ENCODE data around the gene FAM83G. TPM values are rescaled to one million over a fixed set of nuclear protein-coding genes. Genes with fewer than 3 reads are reported as not detected.
"Not testable (repeated sequence)": the region's sequence is repeated elsewhere in the genome, so short reads cannot be mapped to it uniquely, and the experiment has no call there.

FAM83G gene, protein sequence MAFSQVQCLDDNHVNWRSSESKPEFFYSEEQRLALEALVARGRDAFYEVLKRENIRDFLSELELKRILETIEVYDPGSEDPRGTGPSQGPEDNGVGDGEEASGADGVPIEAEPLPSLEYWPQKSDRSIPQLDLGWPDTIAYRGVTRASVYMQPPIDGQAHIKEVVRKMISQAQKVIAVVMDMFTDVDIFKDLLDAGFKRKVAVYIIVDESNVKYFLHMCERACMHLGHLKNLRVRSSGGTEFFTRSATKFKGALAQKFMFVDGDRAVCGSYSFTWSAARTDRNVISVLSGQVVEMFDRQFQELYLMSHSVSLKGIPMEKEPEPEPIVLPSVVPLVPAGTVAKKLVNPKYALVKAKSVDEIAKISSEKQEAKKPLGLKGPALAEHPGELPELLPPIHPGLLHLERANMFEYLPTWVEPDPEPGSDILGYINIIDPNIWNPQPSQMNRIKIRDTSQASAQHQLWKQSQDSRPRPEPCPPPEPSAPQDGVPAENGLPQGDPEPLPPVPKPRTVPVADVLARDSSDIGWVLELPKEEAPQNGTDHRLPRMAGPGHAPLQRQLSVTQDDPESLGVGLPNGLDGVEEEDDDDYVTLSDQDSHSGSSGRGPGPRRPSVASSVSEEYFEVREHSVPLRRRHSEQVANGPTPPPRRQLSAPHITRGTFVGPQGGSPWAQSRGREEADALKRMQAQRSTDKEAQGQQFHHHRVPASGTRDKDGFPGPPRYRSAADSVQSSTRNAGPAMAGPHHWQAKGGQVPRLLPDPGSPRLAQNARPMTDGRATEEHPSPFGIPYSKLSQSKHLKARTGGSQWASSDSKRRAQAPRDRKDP
- 10 to 100 TPM; 10.1 to 41.7 (median 21.5) TPM for total RNA-seq
- long read RNA-seq, partial matches to known transcripts: 0 of 2 reads
- long read RNA-seq, other reads (novel, unspliced or antisense): 2 of 2 reads

DNA sequence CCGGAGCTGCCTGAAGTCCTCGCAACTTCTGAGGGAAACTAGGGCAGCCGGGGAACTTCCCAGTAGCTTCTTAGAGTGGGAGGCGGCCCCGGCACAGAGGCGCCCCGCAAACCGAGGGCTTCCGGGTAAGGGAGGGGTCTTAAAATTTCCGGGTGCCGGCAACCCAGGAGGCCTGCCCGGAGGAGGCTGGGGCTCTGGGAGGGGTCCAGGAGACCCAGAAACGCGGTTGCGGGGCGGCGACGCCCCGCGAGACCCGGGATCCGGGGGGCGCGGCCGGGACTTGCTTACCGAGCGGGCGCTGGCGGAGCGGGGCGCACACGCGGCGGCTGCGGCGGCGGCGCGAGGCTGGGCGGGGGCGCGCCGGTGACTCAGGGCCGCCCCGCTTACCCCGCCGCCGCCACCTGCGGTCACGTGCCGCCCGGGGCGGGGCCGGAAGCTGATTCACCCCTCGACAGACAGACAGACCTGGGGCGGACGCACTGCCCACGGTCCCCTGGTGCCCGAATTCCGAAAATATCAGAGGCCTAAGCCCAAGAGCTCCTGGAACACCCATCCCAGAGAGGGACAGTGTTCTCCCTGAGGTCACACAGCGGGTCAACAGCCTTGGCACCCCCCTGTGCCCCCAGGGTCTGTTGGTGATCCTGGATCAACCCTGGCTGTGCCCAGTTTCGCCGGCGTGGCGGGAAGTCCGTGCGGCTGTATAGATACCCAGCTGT, at the start of gene FAM83G:
TSS of gene FAM83G (minus strand) at position 344 of the 716 bp plus-strand sequence. CDS start 723 bp downstream, outside the sequence.
- Histone ChIP-seq H3K36me3 (no peaks in the 10 kb centered on the region), H3K27me3 (no peaks in the 10 kb centered on the region), H3K4me1 (peaks cover 0 to 48% (median 11%) of the 10 kb centered on the region in 4 donors), H3K9me3 (no peaks in the 10 kb centered on the region), H3K27ac (peak within 1 kb of the TSS; percentile 70 to 79 (median 79)), H3K4me3 (peak within 1 kb of the TSS; percentile 63 to 76 (median 70))
- ATAC-seq (peak; percentile 71 to 79 (median 75)), DNase-seq (peak; percentile 84 to 92 (median 89))
- intact Hi-C loops (cut with DNase I): no loop called here
- TF ChIP-seq POLR2A (IDR thresholded peaks at IDR 0.05): peak; percentile 95
- TF ChIP-seq, protein P1, sequence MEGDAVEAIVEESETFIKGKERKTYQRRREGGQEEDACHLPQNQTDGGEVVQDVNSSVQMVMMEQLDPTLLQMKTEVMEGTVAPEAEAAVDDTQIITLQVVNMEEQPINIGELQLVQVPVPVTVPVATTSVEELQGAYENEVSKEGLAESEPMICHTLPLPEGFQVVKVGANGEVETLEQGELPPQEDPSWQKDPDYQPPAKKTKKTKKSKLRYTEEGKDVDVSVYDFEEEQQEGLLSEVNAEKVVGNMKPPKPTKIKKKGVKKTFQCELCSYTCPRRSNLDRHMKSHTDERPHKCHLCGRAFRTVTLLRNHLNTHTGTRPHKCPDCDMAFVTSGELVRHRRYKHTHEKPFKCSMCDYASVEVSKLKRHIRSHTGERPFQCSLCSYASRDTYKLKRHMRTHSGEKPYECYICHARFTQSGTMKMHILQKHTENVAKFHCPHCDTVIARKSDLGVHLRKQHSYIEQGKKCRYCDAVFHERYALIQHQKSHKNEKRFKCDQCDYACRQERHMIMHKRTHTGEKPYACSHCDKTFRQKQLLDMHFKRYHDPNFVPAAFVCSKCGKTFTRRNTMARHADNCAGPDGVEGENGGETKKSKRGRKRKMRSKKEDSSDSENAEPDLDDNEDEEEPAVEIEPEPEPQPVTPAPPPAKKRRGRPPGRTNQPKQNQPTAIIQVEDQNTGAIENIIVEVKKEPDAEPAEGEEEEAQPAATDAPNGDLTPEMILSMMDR (IDR thresholded peaks at IDR 0.05): no peak
- 0% methylated on average over 8 of the region's 67 CpGs for WGBS (ENCODE audit: insufficient coverage, low coverage, low lambda C conversion rate, missing lambda C conversion rate)

DNA sequence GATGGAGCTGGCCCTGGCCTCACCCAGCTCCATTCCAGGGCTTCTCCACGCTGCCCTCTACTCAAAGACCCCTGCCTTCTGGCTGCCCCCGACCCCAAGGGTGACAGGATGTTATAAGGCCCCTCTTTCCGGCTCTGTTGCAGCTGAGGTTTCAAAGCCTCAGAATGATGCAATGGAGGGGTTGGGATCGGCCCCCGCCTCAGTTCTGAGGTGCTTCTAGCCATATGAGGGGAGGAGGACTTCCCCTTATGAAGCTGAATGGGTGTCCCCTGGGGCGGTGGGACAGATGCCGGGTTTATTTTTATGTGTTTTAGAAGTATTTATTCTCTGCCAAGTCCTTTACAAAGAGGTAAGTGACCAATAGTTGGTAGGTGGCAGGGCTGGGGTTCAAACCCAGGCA, 44.3 kb upstream of the FAM83G start:
- intact Hi-C loops (cut with DNase I); H3K4me1 ChIP-seq; H3K36me3 ChIP-seq; H3K9me3 ChIP-seq; H3K4me3 ChIP-seq; ATAC-seq; H3K27ac ChIP-seq; H3K27me3 ChIP-seq; DNase-seq: not testable (repeated sequence)
- WGBS (ENCODE audit: insufficient coverage, low coverage, low lambda C conversion rate, missing lambda C conversion rate): no CpG with 5 or more reads among the region's 7 CpGs

DNA sequence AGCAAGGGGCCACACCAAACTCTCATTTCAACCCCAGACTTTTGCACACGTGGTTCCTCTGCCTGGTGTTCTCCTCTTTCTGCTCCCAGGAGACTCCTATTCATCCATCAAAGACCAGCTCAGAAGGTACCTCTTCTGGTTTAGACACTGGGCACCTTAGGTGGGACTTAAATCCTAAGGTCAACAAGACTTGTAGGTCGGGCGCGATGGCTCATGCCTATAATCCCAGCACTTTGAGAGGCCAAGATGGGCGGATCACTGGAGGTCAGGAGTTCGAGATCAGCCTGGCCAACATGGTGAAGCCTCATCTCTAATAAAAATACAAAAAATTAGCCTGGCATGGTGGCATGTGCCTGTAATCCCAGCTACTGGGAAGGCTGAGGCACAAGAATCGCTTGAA, 42.9 kb upstream of the FAM83G start:
- H3K36me3 ChIP-seq; DNase-seq; H3K27ac ChIP-seq; H3K4me3 ChIP-seq; H3K27me3 ChIP-seq; H3K9me3 ChIP-seq; H3K4me1 ChIP-seq; intact Hi-C loops (cut with DNase I); ATAC-seq: not testable (repeated sequence)
- 95% methylated on average over 4 of the region's 7 CpGs for WGBS (ENCODE audit: insufficient coverage, low coverage, low lambda C conversion rate, missing lambda C conversion rate)

DNA sequence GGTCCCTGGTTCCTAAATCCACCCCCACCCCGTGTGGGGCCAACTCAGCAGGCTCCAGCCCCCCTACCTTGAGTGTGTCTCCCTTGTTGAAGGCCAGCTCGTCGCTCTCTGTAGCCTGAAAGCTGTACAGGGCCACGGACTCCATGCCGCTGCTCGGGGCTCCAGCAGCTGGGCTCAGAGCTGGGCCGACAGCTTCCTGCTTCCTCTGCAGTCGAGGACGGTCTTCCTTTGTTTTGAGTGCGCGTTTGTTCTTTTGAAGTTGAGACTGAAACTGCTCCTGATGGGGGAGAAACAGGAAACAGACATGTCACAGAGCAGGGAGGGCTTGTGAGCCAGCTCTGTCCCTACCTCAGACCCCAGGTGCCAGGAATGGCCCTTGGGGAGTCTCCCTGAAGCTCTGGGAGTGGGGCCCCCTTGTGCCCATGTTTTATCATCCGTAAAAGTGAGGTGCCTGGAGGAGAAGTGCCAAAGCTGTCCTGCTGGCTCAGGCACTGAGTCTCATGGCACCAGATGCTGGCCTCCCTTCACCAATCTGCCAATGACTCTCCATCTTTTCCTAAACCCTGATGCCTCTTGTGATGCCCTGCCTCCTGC, 42.3 kb upstream of the FAM83G start, which contains the start of gene GRAP:
TSS of gene GRAP (minus strand) at position 176 of the 594 bp plus-strand sequence. CDS start at position 145, 31 bp downstream.
- peak; percentile 49 to 57 (median 54) for ATAC-seq
- H3K36me3 ChIP-seq: not testable (repeated sequence)

DNA sequence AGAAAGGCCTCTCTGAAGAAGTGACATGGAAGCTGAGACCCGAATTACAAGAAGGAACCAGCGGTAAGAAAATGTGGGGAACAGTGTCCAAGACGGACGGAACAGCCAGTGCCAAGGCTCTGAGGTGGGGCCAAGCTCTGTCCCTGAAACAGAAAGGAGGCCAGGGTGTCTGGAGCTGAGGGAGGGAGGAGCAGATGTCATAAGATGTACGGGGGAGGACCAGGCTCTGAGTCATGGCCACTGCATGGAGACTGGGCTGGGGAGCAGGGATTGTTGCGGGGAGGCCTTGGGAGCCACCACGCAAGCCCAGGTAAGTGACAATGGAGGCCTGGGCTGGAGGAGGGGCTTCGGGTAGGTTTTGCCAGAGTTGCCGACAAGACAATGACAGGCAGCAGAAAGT, 40.1 kb upstream of the FAM83G start:
- ATAC-seq: peak in 3 of 4 donors; percentile 20 to 52 (median 43)
- intact Hi-C loops (cut with DNase I); H3K27me3 ChIP-seq; H3K9me3 ChIP-seq; DNase-seq; H3K27ac ChIP-seq; H3K4me1 ChIP-seq; H3K4me3 ChIP-seq; H3K36me3 ChIP-seq: not testable (repeated sequence)
- no CpG with 5 or more reads among the region's 9 CpGs for WGBS (ENCODE audit: insufficient coverage, low coverage, low lambda C conversion rate, missing lambda C conversion rate)

More for the DNA sequence above, 42.3 kb upstream of the FAM83G start, which contains the start of gene GRAP:
- H3K4me3 ChIP-seq; H3K27ac ChIP-seq; H3K9me3 ChIP-seq; DNase-seq; intact Hi-C loops (cut with DNase I); H3K27me3 ChIP-seq; H3K4me1 ChIP-seq: not testable (repeated sequence)
- WGBS (ENCODE audit: insufficient coverage, low coverage, low lambda C conversion rate, missing lambda C conversion rate): no CpG with 5 or more reads among the region's 12 CpGs

DNA sequence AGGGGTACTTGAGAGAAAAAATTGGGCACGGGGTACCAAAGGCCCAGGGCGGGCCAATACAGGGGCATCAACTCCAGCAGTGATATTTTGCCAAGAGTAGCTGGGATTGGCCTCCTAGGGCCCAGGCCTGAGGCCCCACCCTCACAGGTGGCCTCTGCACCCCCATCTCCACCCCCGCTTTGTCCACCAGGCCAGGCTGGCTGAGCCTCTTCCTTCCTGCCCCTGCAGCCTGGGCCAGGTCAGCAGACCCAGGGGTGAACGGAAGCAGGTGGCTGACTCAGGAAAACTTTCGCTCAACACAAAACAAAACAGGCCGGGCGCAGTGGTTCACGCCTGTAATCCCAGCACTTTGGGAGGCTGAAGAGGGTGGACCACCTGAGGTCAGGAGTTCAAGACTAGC, 38.5 kb upstream of the FAM83G start:
- ATAC-seq: peak; percentile 46 to 56 (median 52)
- H3K4me1 ChIP-seq; H3K27me3 ChIP-seq; DNase-seq; H3K27ac ChIP-seq; intact Hi-C loops (cut with DNase I); H3K4me3 ChIP-seq; H3K9me3 ChIP-seq; H3K36me3 ChIP-seq: not testable (repeated sequence)
- no CpG with 5 or more reads among the region's 8 CpGs for WGBS (ENCODE audit: insufficient coverage, low coverage, low lambda C conversion rate, missing lambda C conversion rate)

DNA sequence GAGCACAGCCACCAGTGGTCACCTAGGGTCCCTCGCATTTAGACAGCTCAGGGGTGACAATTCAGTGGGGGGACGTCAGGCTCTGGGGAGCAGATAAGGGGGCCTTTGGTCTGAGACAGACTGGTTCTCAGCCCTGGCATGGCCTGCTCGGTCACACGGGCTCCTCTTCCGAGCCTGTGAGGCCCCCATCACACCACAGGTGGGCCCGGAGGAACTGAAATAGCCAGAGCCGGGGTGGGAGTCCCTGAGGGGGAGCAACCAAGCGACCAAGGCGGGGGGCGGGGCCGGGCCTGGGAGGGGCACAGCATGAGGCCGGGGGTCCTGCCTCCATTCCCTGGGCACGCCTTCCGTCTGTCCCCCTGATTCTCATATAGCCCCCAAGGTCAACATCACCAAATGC, 37.8 kb upstream of the FAM83G start:
- H3K9me3 ChIP-seq; DNase-seq; H3K4me1 ChIP-seq; H3K36me3 ChIP-seq; H3K27me3 ChIP-seq; H3K4me3 ChIP-seq; ATAC-seq; H3K27ac ChIP-seq; intact Hi-C loops (cut with DNase I): not testable (repeated sequence)
- no CpG with 5 or more reads among the region's 14 CpGs for WGBS (ENCODE audit: insufficient coverage, low coverage, low lambda C conversion rate, missing lambda C conversion rate)

DNA sequence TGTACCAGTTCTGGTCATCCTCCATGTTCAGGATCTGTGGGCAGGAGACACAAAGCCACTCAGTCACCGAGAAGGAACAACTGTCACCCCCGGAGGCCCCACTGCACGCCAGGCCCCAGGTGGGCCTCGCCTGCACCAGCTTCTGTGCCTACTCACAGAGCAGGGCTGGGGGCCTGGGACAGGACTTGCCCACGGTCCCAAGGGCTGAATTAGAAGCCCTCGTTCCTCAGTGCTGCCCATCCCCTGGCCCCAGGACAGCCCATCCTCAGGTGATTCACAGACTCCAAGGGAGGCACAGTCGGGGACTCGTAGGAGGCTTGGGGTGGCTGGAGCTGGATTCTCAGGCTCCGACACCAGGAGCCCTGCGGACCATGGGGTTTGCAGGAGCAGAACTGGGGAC, 37.3 kb upstream of the FAM83G start:
- H3K36me3 ChIP-seq; intact Hi-C loops (cut with DNase I); H3K9me3 ChIP-seq; H3K27me3 ChIP-seq; ATAC-seq; H3K4me1 ChIP-seq; H3K27ac ChIP-seq; H3K4me3 ChIP-seq; DNase-seq: not testable (repeated sequence)
- WGBS (ENCODE audit: insufficient coverage, low coverage, low lambda C conversion rate, missing lambda C conversion rate): no CpG with 5 or more reads among the region's 10 CpGs

DNA sequence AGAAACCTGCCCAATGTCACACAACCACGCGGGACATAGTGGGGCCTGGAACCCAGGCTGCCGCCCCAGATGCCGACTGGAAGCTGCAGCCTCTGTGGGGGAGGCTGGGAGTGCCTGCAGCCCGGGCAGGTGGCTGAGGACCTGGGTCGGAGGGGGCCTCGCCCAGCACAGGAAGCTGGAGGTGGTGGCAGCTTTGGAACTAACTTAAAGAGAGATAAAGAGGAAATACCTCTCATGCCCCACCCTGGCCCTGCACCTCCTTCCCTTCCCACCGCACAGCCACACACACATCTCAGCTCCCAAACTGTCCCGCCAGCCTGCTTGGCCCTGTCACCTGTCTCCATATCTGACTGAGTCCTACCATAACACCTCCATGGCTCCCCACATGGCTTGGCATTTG, 35.8 kb upstream of the FAM83G start:
- WGBS (ENCODE audit: insufficient coverage, low coverage, low lambda C conversion rate, missing lambda C conversion rate): no CpG with 5 or more reads among the region's 9 CpGs
- H3K27me3 ChIP-seq; H3K9me3 ChIP-seq; ATAC-seq; H3K4me1 ChIP-seq; H3K4me3 ChIP-seq; H3K27ac ChIP-seq; H3K36me3 ChIP-seq; intact Hi-C loops (cut with DNase I); DNase-seq: not testable (repeated sequence)
